Urinary bladder (tissue), 4 donors: Measurements from ENCODE around the gene NOS2. TPM values are rescaled to one million over a fixed set of nuclear protein-coding genes. Genes with fewer than 3 reads are reported as not detected.
"Not testable (repeated sequence)": the region's sequence is repeated elsewhere in the genome, so short reads cannot be mapped to it uniquely, and the experiment has no call there.

Experiments used
- DNase-seq: peaks from one replicate; pipeline ENCODE4 v3.0.0-alpha.2; 2015; ENCODE audit errors: extremely low spot score
- H3K27ac ChIP-seq: one replicate; pipeline ENCODE4 v1.5.1; 2013; ENCODE audit warnings: low read depth, mild to moderate bottlenecking, moderate library complexity
- H3K36me3 ChIP-seq: one replicate; pipeline ENCODE4 v1.6.1; 2013; ENCODE audit warnings: mild to moderate bottlenecking, moderate library complexity; ENCODE audit not compliant: insufficient read depth
- H3K4me1 ChIP-seq: one replicate; pipeline ENCODE4 v1.6.1; 2013; ENCODE audit warnings: mild to moderate bottlenecking, moderate library complexity; ENCODE audit not compliant: insufficient read depth
- H3K4me3 ChIP-seq: one replicate; pipeline ENCODE4 v1.5.1; 2013; ENCODE audit warnings: low read depth, low read length
- WGBS: extraction: QIAGEN DNeasy Blood & Tissue Kit; methylation state at CpG from one replicate; pipeline ENCODE4 v1.1.7; 2013; 5-methylcytosine and 5-hydroxymethylcytosine counted together
- polyA plus RNA-seq: library from polyadenylated mRNA; stranded (reverse); fragments of 200-250 nt; gene quantifications from one replicate; pipeline ENCODE4 v1.2.3, GENCODE V29; 2013
- small RNA-seq: library from RNA; depleted of rRNA; stranded (forward); fragments of <200 nt; gene quantifications from one replicate; pipeline ENCODE3, GENCODE V24; 2014
- total RNA-seq: library from RNA; depleted of rRNA; stranded (reverse); fragments of >200 nt; gene quantifications from one replicate; pipeline ENCODE4 v1.2.3, GENCODE V29; 2014
- donor health status: healthy with polysubstance abuse.
- donor health status: healthy.

NOS2 gene
- total and polyA plus RNA-seq, 2 donors = 0.14 to 0.26 TPM

GRCh38 chr17:27725982-27726381 lies 74.3 kb downstream of the NOS2 start:
- H3K4me1 ChIP-seq, H3K4me3 ChIP-seq, H3K36me3 ChIP-seq, DNase-seq, H3K27ac ChIP-seq: not testable (repeated sequence)
- WGBS = 91% methylated on average over 6 of the region's 6 CpGs

- DNase-seq = no peak
- no peak overlapping the region for H3K4me3 ChIP-seq
- no peak overlapping the region for H3K27ac ChIP-seq
- H3K36me3 ChIP-seq = no peaks in the 10 kb centered on the region
- WGBS = 49% methylated on average over 3 of the region's 3 CpGs
- H3K4me1 ChIP-seq = no peaks in the 10 kb centered on the region
Measured at GRCh38 chr17:27721797-27722196, 78.5 kb downstream of the NOS2 start.

Small RNA genes within 50 kb of the gene (small RNA-seq; reads per million reads assigned to genes)
- gene AC130289.1 (not detected), gene AC130289.2 (not detected)

Other genes starting within 250 kb of the NOS2 start
- gene LGALS9, start 169.3 kb downstream of the NOS2 start, total RNA-seq = 6.5 TPM
- 50.1 TPM for gene LGALS9, start 169.3 kb downstream of the NOS2 start, polyA plus RNA-seq
- gene LYRM9, start 92.8 kb upstream of the NOS2 start, total RNA-seq = 8.0 TPM
- 17.7 TPM for gene LYRM9, start 92.8 kb upstream of the NOS2 start, polyA plus RNA-seq
- gene NLK, start 242.1 kb upstream of the NOS2 start, total RNA-seq = 28.1 TPM
- gene NLK, start 242.1 kb upstream of the NOS2 start, polyA plus RNA-seq = 6.8 TPM